Measurements from ENCODE around the gene WWOX. TPM values are rescaled to one million over a fixed set of nuclear protein-coding genes. Genes with fewer than 3 reads are reported as not detected.
"Not testable (repeated sequence)": the region's sequence is repeated elsewhere in the genome, so short reads cannot be mapped to it uniquely, and the experiment has no call there.

The WWOX gene
- total RNA-seq, result 13.1 TPM
- long read RNA-seq, partial matches to known transcripts, result 1 of 6 reads
- long read RNA-seq, other reads (novel, unspliced or antisense), result 3 of 6 reads

GRCh38 chr16:78099271-78100111 is at the start of gene WWOX:
TSS of gene WWOX (plus strand) at chr16:78099654.
- DNase-seq (ENCODE audit: missing footprints), result peak; percentile 98
- intact Hi-C loops (cut with DNase I), result loop anchor here (5.0 kb wide), 3 partner anchors 97 to 862 kb away; no protein-coding TSS in a partner anchor
- peak; percentile 96 for ATAC-seq

GRCh38 chr16:78050734-78051400 is 48.6 kb upstream of the WWOX start:
- intact Hi-C loops (cut with DNase I), result no loop called here
- DNase-seq (ENCODE audit: missing footprints), result no peak

DNA sequence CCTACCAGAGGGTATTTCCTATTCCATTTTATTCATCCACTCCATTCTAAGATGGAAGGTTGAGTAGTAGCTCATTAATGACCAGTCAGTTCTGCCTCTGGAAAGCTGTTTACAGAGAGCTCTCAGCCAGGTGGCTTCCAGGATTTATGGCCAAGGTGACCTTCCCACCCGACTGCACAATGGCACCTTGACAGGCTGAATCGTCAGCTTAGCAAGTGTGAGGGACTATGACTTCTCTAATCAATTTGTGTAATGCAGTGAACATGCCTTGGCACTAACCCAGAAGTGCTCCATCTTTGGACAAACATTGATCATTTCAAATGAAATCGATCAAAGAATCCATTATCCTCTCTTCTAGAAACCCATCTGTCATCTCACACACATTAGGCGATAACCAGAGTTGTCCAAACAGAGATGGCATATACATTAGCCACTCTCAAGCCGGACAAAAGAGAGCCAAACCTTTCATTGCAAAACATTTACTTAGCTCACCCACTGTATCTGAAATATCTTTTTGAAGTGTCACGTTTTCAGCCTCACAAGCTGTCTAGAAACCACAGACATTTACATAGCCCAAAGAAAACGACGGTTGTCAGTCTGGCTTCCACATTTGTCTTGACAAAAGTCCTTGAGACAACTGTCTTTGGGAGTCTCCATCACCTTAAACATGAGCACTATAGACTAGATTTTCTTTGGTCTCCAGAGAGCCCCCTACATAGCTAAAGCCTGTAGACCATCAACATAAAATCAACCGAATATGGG is 41.5 kb upstream of the WWOX start:
- ATAC-seq, result no peak
- intact Hi-C loops (cut with DNase I), result no loop called here
- no peak for DNase-seq (ENCODE audit: missing footprints)

More at GRCh38 chr16:78050734-78051400, 48.6 kb upstream of the WWOX start:
- ATAC-seq, result no peak

DNA sequence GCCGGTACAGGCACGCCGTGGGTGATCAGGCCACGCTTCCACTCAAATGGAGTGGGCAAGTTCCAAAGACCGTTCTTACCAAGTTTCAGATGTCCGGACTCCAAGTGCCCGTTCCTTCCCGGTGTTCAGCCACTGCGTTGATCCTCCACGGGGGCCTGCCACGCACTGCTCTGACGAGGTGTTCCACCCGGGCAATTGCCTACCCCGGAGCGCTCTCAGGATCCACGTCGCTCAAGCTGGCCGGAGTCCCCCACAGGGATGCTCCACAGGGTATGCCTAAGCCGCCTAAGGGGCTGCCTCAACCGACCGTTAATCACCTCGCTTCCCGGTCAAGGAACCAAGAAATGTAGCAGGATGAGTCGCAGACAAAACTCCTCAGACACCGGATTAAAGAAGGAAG is 39.6 kb upstream of the WWOX start:
- DNase-seq (ENCODE audit: missing footprints); ATAC-seq; intact Hi-C loops (cut with DNase I): not testable (repeated sequence)

GRCh38 chr16:78060295-78060694 is 39.2 kb upstream of the WWOX start:
- DNase-seq (ENCODE audit: missing footprints), result no peak
- no peak for ATAC-seq
- intact Hi-C loops (cut with DNase I), result no loop called here

DNA sequence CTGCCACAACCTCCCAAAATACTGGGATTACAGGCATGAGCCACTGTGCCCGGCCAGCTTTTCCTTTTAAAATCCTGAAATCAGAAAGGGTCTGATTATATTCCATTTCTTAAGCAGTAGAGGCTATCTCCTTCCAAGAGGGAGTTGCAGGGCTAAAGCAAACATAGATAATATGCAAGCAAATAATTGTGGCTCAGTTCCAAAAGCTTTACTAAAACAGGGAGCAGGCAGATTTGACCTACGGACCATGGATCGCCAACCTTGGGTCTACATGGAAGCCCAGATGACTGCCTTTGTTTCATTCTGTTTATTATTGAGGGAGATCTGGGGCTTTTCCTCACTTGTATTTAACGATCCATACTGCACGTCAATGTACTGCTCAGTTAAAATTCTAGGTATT is 38.6 kb upstream of the WWOX start:
- ATAC-seq (no peak), DNase-seq (ENCODE audit: missing footprints) (no peak)
- intact Hi-C loops (cut with DNase I), result no loop called here

DNA sequence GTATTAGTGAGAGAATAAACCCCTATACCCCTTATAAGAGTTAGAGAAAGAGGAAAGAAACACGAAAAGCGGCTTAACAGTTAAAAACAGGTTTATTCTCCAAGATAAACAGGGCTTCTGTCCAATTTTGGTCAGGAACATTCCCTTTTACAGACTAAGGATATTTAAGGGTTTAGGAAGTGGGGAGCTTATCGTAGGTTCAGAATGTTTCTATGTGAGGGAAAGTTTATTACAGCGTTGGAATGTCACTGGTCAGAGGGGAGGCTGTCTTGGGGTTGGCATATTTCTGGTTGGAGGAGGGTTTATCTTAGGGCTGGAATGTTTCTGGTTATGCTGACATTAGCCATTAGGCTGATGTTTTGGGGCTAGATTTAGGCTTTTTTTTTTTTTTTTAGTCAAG is 34.1 kb upstream of the WWOX start:
- intact Hi-C loops (cut with DNase I), result no loop called here
- ATAC-seq (no peak), DNase-seq (ENCODE audit: missing footprints) (no peak)

GRCh38 chr16:78069913-78070312 is 29.5 kb upstream of the WWOX start:
- DNase-seq (ENCODE audit: missing footprints) (no peak), ATAC-seq (no peak)
- intact Hi-C loops (cut with DNase I), result no loop called here

DNA sequence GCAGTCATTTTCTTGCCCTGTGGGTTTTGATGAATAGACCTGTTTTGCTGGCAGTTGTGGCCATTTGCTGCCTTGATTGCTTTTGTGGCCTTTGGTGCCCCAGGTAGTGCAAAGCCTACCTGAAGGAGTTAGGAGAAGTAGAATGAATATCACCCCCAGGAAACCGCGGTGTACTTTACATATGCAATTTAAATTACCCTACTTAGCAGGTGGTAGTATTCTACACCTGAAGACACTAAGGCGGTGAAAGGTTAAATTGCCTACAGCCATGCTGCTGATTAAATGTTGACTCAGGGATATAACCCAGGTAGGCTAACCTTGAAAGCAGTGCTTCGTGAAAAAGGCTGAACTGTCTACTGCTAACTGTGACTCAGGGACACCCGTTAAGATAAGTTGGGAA is 27.2 kb upstream of the WWOX start:
- no peak for DNase-seq (ENCODE audit: missing footprints)
- ATAC-seq, result no peak

GRCh38 chr16:78075800-78076199 is 23.7 kb upstream of the WWOX start:
- DNase-seq (ENCODE audit: missing footprints) (no peak), ATAC-seq (no peak)
- intact Hi-C loops (cut with DNase I), result no loop called here

More for the DNA sequence above, 27.2 kb upstream of the WWOX start:
- intact Hi-C loops (cut with DNase I), result no loop called here

DNA sequence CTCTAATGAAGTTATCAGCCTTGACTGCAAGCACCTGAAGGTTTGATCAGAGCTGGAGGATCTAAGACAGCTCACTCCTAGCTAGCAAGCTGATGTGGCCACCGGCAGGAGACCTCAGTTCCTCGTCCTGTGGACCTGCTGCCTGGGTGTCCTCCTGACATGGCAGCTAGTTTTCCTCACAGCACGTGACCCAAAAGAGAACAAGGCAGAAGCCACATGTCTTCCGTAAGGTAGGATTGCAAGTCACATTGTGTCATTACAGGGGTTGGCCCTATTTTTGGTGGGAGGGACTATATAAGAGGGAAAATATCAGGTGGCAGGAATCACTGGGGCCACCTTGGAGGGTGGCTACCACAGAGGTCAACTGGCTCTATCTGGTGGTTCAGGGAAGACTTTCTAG is 18.1 kb upstream of the WWOX start:
- DNase-seq (ENCODE audit: missing footprints) (no peak), ATAC-seq (no peak)
- intact Hi-C loops (cut with DNase I), result no loop called here

DNA sequence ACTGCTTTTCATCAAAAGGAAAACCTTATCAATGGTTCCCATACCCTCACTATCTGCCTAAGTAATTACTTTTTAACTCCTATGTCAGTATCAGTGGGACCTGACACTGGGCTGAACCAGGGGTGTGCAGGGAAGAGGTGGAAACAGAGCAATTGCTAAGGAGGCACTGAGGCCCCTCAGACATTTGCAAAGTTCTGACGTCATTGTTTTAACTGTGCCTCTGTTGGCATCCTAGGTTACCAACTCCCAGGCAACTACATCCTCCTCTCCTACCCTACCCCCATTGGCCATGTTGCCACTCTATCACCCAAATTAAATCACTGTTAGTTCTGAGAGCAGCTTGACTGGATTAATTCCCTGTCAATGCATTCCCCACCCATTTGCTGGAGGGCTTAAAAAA is 8.0 kb upstream of the WWOX start:
- DNase-seq (ENCODE audit: missing footprints), result no peak
- ATAC-seq, result no peak
- intact Hi-C loops (cut with DNase I), result no loop called here

GRCh38 chr16:78092758-78093157 is 6.7 kb upstream of the WWOX start:
- intact Hi-C loops (cut with DNase I), result no loop called here
- ATAC-seq (no peak), DNase-seq (ENCODE audit: missing footprints) (no peak)

- ATAC-seq, result no peak
- intact Hi-C loops (cut with DNase I), result no loop called here
Observed at GRCh38 chr16:78094166-78094565, 5.3 kb upstream of the WWOX start.

DNA sequence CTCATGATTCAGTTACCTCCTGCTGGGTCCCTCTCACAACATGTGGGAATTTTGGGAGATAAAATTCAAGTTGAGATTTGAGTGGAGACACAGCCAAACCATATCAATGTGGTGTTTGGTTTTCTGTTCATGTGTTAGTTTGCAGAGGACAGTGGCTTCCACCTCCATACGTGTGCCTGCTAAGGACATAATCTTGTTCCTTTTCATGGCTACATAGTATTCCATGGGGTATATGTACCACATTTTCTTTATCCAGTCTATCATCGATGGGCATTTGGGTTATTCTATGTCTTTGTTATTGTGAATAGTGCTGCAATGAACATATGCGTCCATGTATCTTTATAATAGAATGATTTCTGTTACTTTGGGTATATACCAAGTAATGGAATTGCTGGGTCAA is 4.5 kb upstream of the WWOX start:
- intact Hi-C loops (cut with DNase I), result loop anchor here (5.0 kb wide), 3 partner anchors 93 to 858 kb away; no protein-coding TSS in a partner anchor
- DNase-seq (ENCODE audit: missing footprints), result no peak
- no peak for ATAC-seq

More at GRCh38 chr16:78094166-78094565, 5.3 kb upstream of the WWOX start:
- DNase-seq (ENCODE audit: missing footprints), result no peak

DNA sequence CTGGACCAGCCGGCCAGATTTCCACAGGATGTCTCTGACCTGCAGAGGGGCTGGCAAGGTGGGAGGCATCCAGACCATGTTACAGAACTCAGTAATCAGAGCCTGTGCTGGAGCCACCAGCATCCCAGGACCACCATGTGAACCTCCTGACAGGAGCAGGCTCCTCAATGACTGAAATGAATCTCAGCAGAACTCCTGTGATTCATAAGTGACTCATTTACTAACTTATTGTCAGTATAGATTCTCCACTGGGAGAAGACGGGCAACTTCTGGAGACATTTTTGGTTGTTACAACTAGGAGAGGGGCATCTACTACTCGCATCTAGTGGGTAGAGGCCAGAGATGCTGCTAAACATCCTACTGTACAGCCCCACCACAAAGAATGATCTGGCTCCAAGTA is 3.1 kb upstream of the WWOX start:
- intact Hi-C loops (cut with DNase I), result loop anchor here (5.0 kb wide), 3 partner anchors 94 to 859 kb away; no protein-coding TSS in a partner anchor
- no peak for ATAC-seq

GRCh38 chr16:78097548-78097947 is 1.9 kb upstream of the WWOX start:
- DNase-seq (ENCODE audit: missing footprints), result no peak
- intact Hi-C loops (cut with DNase I), result loop anchor here (5.0 kb wide), 3 partner anchors 95 to 860 kb away; no protein-coding TSS in a partner anchor
- ATAC-seq, result no peak

More for the DNA sequence above, 3.1 kb upstream of the WWOX start:
- no peak for DNase-seq (ENCODE audit: missing footprints)

DNA sequence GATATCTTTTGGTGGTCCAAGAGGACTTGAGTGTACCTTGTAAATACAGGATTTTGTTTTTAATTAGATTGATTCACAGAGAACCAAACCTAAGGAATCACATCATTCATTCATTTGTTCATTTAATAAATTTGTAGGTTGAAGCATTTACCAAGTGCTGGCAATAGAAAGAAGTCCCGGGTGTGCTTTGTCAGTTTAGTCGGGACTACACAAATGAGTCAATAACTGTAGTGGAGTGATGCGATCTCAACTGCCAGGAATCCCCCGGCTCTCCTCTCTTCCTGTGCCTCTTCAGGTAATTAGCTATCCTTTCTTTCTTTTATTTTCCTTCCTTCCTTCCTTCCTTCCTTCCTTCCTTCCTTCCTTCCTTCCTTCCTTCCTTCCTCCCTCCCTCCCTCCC is 1.4 kb upstream of the WWOX start:
- intact Hi-C loops (cut with DNase I), result loop anchor here (5.0 kb wide), 3 partner anchors 96 to 861 kb away; no protein-coding TSS in a partner anchor
- ATAC-seq, result no peak
- no peak for DNase-seq (ENCODE audit: missing footprints)

Data from Right ventricle myocardium inferior (tissue), 1 donor.